ENCODE measurements around the gene TFB1M.

- no peak for TF ChIP-seq TCF4 (CRISPR knock-in tag; IDR thresholded peaks at IDR 0.05; ENCODE audit: borderline replicate concordance)
- TF ChIP-seq TOX (CRISPR knock-in tag; IDR thresholded peaks at IDR 0.05; ENCODE audit: borderline replicate concordance): no peak
- TF ChIP-seq ZNF70 (CRISPR knock-in tag; IDR thresholded peaks at IDR 0.05): no peak
- no peak for TF ChIP-seq PATZ1 (CRISPR knock-in tag; IDR thresholded peaks at IDR 0.05; ENCODE audit: borderline replicate concordance)
- no peak for TF ChIP-seq GLIS3 (CRISPR knock-in tag; IDR thresholded peaks at IDR 0.05)
Observed at GRCh38 chr6:155227046-155227445, 87.2 kb downstream of the TFB1M start.
